Inflammatory macrophage treated with lipopolysaccharide for 4 hours (primary cell): ENCODE data around the gene TPST2.
"Not testable (repeated sequence)": the region's sequence is repeated elsewhere in the genome, so short reads cannot be mapped to it uniquely, and the experiment has no call there.

Source experiments
- DNase-seq: peaks from one replicate; pipeline ENCODE4 v3.0.0-alpha.2; 2020

Gene TPST2

DNA sequence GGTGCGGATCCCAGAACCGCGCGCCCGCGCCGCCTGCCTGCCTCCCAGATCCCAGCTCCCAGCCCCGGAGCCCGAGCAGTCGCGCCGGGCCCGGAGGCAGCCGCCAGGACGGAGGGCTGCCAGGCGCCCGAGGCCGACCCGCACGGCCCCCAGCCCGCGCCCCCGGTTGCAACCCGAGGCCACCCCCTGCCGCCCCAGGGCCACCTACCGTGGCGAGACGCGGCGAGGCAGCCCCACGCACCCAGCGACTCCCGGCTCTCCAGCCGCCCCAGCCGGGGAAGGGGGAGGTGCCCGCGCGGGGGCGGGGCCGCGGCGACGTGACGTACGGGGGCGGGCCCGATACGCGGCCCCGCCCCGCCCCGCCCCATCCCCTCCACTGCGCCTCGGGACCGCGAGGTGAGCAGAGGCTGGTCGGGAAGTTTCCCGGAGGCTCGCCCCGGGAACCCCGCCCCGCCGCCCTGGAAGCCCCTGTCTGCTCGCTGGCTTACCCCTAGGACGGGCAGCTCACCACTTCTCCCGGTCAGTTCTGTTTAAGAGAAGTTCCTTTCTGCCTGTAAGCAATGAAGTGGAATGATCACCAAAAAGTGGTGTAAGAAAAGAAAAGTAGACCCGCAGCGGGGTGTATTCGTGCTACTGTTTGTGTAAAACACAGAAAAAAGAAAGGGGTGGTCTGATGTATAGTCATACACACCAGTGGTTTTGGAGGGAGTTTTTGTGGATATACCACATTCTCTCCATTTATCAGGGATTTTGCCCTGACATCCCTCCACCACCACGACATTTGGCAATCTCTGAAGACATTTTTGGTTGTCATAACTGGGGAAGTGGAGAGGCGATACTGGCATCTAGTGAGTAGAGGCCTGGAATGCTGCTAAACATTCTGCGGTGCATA lies at the start of gene TPST2:
Gene TPST2 (minus strand): TSS at position 288 of the 892 bp plus-strand sequence. CDS start 48,502 bp downstream, outside the sequence.
- peak; percentile 81 for DNase-seq

DNA sequence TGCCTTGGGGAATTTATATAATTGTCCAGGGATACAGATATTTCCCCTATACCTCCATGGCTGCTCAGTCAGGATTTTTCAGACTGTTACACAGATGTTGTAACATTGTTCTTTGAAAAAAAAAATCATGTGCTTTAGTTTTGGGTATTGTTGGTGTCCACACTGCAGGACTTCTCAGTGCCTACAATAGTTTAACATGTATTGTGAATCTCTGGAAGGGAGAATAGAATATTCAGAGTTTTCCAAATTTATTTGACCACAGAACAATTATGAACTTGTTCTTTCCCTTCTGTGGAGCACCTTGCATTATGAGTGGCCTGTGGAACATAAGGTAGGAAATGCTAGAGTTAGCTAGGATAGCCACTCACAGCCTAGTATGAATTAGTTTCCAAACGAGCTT lies 46.4 kb upstream of the TPST2 start:
- no peak for DNase-seq

DNA sequence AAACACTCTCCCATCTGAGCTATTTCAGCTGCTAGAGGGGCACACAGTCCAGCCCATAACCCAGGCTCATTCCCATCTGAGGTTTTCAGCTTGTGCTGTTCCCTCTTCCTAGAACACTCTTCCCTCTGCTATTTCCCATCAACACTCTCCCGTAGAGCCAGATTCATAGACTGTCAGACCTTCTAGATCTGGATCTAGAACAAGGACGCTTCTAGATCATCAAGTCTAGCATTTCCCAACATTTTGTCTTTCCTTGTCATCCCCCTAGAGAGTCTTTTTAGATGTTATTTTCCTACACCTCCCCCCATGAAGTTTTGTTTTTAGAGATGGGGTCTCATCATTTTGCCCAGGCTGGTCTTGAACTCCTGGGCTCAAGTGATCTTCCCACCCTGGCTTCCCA lies 45.2 kb upstream of the TPST2 start:
- DNase-seq = no peak

DNA sequence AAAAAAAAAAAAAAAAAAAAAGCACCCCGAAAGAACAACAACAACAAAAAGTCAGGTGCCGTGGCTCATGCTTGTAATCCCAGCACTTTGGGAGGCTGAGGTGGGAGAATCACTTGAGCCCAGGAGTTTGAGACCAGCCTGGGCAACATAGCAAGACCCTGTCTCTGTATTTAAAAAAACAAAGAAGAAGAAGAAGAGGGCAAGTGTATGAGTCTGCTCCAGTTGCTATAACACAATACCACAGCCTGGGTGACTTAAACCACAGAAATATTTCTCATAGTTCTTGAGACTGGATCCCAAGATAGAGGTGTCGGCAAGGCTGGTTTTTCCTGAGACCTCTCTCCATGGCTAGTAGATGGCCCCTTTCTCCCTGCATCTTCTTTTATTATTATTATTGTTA lies 44.3 kb upstream of the TPST2 start:
- no peak for DNase-seq

DNA sequence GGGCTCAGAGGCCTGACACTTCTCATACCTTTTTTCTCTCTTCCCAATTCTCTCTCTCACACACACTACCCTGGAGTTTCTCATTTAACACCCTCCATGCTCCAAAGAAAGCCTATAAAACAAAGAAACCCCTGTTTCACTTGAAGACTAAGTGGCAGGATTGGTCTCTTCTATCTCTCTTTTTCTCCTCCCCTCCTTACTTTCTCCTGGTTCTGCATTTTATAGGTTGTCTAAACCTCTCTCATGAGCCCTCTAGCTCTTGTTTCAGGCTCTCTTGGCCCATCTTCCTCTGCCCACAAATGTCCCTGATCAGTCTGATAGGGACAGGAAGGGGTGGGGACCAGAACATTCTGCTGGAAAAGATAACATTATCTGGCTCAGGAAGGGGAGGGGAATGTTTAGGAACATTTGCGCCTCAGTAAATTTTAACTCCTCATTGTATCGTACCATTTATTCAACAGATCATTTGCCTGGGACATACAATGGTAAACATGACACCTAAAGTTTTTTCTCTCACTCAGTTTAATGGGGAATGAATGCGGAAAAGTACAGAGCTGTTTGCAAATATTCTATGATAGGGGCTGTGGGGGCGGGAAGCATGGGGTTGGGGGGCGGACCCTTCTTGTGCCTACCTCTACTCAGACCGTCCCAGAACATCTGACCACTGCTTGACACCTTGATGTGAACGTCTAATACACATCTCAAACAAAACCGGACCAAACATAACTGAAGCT lies 42.7 kb upstream of the TPST2 start:
- DNase-seq = no peak

DNA sequence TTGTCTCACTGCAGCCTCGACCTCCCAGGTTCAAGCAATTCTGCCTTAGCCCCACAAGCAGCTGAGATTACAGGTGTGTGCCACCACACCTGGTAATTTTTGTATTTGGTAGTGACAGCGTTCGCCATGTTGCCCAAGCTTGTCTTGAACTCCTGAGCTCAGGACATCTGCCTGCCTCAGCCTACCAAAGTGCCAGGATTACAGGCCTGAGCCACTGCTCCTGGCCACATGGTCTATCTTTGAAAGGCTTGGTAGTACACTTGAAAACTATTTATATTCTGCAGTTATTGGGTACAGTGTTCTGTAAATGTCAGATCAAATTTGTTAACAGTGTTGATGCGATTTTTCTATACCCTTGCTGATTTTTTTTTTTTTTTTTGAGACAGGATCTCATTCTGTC lies 41.4 kb upstream of the TPST2 start:
- no peak for DNase-seq

DNA sequence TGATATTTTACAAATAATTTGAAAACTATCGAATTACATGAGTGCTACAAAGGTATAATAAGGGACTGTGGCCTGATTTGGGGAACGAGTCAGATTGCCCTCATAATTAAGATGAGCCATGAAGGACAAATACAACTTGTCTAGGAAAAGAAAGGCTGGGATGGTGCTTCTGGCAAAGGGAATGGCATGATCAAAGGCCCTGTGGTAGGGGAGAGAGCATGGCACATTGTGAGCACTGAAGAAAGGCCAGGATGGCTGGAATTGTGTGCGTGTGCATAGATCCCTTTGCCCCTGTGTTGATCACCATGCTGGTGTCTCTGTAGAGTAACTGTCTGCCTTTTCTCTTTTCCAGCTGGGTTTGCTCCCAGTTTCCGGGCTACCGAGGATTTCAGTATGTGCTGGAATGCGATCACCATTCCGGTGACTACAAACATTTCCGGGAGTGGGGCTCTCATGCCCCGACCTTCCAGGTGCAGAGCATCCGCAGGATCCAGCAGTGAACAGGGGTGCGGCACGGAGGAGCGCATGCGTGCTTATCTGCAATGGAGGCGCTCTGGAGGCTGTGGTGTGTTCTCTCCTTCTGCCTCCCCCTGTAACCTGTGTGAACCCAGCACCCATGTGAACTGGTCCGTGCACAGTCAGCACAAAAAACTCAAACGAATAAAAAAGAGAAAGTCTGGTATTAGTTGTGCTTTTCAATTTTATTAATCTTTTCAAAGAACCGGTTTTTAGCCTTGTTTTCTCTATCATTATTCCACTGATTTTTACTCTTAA lies 40.2 kb upstream of the TPST2 start:
- DNase-seq = no peak

DNA sequence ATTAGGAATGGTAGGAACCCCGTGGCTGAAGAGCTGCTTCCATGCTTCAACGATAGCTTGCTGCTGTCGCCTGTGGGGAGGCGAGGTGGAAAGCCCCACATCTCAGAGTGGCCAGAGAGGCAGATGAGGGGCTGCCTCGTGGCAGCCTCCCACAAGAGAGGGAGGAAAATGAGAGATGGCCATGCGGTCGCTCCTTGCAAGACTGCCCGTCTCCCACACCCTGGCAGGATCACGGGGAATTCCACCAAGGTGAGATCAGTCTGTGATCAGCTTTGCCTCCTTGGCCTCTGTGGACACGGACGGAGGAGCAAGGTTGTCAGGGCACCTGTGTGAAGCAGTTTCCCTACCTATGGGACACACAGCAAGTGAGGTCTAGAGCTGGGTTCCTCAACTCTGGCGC lies 34.9 kb upstream of the TPST2 start:
- DNase-seq = no peak

DNA sequence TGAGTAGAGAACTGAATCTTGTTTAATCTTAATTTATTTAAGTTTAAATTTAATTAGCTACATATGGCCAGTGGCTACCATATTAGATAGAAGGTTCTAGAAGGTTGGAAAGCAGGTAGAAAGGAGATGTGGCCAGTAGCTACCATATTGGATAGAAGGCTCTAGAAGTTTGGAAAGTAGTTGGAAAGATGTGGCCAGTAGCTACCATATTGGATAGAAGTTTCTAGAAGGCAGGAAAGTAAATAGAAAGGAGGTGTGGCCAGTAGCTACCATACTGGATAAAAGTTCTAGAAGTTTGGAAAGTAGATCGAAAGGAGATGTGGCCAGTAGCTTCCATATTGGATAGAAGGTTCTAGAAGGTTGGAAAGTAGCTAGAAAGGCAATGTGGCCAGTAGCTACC lies 34.1 kb upstream of the TPST2 start:
- no peak for DNase-seq

DNA sequence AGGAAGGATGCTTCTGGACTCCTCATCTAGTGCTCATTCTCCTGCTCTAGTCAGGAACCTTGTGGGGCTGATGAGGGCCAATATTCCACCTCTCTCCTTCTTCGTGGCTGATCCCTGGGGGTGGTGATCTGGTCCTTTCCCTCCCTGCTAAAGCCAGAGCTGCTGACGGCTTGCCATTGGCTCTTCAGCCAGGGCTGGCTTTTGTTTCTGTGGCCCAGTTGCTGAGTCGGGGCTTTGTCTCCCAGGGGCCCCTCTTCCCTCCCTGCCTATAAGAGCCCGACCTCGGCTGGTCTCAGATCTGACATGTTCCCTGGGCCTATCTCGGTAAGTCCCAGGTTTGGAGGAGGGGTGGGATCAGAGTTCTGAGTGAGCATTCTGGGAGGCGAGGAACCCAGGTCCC lies 31.7 kb upstream of the TPST2 start, which contains the start of gene CRYBA4:
Gene CRYBA4 (plus strand): TSS at position 301 of the 400 bp plus-strand sequence. CDS start 634 bp downstream, outside the sequence.
- no peak for DNase-seq

DNA sequence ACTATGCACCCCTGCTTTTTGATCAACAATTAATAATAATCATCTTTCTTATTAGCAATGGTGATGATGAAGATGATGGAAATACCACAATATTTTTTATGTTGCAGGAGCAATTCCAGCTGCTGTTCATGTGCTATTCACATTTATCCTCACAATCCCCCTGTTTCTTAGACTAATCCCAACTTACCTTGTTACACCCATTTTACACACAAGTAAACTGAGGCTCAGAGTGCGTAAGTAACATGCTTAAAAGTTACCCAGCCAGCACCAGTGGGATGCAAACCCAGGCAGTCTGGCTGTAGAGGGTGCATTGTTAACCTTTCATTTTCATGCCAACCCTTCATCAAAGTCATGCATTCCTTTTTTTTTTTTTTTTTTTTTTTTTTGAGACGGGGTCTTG lies 30.3 kb upstream of the TPST2 start:
- no peak for DNase-seq

DNA sequence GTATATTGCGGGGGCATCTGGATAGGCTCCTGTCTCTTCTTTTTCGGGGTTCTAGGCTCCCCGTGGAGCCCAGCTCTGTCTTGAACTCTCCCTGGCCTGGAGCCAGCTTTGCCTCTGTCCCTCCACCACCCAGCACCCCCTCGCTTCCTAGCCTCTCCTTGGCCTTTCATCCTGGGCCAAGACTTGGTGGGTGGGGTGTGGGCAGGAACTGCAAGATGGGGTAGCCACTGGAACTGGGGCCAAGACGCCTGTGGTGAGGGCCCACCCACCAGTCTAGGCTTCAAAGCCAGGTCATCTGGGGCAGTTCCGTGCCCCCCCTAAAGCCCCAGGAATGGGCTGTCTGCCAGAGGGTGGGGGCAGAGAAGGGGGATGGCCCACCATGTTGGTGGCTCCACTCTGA lies 29.6 kb upstream of the TPST2 start:
- DNase-seq = no peak

DNA sequence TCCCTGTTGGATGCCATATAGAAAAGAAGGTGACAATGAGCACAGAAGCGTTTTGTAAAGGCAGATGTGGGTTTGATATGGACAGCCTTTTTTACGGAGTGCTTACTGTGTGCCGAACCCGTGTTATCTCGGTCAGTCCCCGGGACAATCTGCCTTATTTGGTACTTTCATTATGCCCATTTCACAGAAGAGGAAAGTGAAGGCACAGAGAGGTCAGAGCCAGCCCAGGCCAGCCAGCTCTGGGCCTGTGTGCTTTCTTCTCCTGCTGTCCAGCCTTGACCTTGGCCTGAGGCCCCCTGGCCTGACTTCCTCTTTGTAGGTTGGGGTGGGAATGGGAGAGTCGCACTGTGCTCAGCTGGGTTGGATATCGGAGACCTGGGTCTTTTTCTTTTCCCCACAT lies 28.5 kb upstream of the TPST2 start:
- no peak for DNase-seq

DNA sequence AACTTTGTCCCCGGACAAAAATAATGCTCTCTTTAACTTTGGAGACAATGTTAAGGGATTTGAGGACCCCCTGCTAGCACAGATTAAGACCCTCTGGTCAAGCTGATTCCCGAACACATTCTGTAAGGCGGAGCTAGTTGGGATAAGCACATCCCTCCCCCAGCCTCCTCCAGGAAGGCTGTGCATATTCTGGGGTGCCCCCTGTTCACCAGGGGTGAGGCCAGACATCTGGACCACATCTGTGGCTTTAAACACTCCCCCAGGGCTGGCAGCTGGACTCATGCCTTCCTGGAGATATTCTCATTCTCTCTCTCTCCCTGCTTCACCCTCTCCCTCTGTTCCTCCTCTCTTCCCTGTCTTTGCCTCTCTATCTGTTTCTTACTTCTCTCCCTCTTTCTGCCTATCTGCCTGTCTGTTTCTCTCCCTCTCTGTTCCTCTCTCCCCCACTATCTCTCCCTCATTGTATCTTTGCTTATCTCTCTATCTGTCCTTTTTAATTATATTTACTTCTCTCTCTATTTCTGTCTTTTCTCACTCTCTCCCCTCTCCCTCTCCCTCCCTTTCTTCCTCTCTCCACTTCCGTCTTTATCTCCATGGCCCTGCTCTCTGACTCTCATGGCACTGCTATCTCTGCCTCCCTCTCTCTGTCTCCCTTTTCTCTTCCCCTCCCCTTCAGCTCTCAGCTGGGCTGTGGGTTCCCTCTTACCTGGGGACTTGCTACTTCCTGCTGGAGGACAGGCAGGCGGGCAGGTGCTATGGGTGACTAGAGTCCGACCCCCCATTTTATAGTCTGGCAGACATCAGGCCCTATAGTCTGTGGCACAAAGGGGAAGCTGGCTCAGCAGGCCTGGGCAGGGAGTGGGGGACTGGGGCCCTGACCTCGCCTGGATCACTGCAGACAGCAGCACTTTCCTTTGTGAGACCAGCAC lies 27.6 kb upstream of the TPST2 start, which contains the start of gene CRYBB1:
Gene CRYBB1 (minus strand): TSS at position 757 of the 929 bp plus-strand sequence. CDS start 1,708 bp downstream, outside the sequence.
- no peak for DNase-seq

DNA sequence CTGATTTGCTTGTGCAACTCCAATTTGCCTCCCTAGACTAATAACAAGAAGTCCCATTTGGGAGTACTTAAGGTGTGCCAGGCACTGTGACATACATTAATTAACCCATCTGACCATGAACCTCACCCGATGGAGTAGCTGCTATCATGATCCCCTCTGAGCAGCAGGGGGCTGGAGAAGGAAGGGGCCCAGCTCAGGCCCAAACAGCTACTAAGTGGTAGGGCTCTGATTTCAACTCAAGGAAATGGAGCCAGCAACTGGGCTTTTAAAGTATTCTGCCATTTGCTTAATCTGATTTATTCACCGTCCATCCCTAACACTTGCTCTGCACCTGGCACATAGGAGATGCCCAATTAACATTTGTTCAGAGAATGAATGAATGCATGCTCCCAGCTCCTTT lies 26.7 kb upstream of the TPST2 start:
- DNase-seq = no peak

DNA sequence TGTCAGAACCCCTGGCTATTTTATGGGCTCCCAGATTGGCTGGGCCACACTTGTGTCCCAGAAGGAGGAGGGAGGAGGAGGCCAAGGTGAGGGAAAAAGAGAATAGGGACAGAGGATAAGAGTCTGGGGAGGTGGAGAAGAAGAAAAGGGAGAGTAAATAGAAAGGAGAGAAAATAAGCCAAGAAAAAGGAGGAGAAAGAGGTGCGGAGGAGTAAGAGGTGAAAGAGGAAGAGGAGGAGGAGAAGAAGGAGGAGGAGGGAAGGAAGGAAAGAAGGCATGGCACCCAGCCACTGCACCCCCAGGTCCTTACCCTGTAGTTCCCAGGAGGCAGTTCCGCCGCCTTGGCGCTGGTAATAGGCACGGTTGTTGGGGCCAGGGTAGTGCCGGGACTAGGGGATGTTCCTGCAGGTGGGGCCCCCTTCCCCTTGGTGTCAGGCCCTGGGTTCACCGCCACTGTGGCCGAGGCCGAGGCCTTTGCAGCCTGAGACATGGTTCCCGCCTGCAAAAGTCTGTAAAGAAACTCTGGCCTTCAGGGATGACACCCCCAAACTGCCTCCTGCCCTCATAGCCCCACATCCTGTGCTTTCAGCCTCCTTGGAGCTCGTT lies 26.0 kb upstream of the TPST2 start:
- no peak for DNase-seq

DNA sequence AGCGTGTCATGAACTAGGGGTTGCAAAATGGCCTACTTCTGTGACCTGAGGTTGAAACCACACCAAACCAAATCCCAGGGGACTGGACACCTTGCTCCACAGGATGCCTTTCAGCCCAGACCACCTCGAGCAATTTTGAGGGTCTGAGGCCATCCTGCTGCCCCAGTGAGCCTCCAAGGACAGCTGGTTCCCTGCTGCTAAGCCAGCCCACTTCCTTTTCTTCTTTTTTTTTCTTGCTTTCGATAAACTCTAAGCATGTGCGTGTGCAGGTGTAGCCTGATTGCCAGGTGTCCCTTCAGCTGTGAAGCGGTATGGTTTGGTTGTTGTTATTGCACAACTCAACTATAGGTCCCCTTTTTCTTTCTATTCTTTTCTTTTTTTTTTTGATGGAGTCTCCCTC lies 25.2 kb upstream of the TPST2 start:
- no peak for DNase-seq

DNA sequence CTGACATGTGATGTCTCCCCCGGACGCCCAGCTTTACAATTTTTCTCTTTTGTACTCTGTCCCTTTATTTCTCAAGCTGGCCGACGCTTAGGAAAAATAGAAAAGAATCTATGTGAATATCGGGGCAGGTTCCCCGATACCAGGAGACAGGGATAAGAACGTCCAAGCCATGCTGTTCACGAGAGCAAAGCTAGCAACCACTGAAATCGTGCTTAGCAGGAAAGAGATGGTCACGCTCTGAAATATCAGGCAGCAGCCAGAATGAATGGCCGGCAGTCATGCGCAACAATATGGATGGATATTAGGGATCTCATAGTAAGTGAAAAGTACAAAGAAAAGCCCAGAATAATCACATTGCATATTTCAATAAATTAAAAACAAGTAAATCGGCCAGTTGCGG lies 24.4 kb upstream of the TPST2 start:
- DNase-seq = no peak

DNA sequence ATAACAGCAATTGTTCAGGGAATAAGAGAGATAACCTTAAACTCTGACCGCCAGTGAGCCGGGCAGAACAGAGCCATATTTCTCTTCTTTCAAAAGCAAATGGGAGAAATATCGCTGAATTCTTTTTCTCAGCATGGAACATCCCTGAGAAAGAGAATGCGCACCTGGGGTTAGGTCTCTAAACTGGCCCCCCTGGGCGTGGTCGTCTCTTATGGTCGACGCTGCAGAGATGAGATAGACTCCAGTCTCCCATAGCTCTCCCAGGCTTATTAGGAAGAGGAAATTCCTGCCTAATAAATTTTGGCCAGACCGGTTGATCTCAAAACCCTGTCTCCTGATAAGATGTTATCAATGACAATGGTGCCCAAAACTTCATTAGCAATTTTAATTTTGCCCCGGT lies 23.8 kb upstream of the TPST2 start:
- DNase-seq = not testable (repeated sequence)

DNA sequence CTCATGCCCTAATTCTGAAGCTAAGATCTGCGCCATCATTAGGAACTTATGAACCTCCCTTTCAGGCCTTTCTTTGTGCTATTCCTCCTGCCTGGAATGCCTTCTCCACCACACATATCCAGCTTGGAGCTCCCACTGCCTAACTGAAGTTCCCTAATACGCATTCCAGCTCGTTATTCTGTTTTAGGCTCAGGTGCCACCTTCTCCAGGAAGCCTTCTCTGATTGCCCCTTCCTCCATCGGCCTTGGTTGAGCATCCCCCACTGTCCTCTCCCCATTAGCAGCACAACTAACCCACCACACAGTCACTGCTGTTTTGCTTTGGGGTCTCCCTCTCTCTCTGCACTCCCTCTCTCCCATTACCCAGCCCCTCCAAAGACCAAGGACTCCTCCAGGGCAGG lies 22.7 kb upstream of the TPST2 start:
- no peak for DNase-seq

DNA sequence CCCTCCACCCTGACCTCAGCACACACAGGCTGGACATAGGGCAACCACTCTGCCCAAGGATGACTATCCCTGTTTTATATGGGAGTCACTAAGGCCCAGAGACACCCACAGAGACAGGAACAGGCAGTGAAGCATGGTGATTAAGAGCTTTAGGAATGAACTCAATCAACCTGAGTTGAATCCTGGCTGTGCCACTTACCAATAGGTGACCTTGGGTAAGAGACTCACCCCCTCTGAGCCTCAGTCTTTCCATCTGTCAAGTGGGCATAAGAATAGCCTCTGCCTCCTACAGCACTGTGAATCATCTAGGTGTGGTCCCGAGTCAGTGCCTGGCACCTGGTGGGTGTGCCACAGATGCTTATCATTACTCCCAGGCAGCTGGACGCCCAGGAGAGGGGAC lies 21.1 kb upstream of the TPST2 start:
- no peak for DNase-seq
